Measurements from ENCODE around the gene IFNAR2.
A peak's percentile ranks its signal among the peaks of the same experiment; 100 is the strongest.
"Not testable (repeated sequence)": the region's sequence is repeated elsewhere in the genome, so short reads cannot be mapped to it uniquely, and the experiment has no call there.

Gene IFNAR2

DNA sequence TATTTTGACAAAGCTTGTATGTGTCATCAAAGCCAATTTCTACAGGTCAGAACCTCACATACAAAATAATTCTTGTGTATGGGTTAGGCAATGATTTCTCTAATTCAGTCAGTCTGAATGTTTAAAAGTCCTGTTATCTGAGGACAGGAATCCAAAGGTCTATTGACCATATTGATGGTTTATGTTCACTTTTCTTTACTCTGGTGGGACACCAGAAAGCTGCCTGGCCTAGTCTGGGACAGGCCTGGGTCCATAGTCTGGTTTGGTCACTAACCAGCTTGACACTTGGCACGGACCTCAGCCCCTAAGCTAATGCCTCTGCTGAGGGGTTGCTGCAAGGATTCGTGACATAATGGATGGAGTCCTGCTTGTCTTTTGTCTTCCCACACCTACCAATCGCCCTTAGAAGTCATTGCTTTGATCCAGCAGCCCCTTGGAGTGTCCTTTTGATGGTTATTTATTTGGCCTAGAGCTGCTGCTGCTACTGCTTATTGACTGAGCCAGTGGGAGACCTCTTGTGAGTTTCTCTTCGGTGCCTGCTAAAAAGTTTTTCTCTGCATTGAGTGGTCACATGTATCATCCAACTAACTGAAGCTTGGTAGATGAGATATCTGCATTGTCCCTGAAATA lies 15.7 kb downstream of the IFNAR2 start:
- no peak for DNase-seq

DNA sequence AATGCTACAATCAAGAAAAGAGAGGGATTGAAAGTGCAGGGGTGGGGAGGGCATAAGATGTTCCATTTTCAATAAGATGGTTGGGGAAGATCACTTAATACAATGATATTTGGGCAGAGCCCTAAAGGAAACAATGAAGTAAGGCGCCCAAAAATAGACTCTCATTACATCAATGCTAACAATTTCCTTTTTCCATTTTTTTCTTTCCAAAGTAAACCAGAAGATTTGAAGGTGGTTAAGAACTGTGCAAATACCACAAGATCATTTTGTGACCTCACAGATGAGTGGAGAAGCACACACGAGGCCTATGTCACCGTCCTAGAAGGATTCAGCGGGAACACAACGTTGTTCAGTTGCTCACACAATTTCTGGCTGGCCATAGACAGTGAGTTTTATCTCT lies 16.8 kb downstream of the IFNAR2 start:
- DNase-seq, result no peak

DNA sequence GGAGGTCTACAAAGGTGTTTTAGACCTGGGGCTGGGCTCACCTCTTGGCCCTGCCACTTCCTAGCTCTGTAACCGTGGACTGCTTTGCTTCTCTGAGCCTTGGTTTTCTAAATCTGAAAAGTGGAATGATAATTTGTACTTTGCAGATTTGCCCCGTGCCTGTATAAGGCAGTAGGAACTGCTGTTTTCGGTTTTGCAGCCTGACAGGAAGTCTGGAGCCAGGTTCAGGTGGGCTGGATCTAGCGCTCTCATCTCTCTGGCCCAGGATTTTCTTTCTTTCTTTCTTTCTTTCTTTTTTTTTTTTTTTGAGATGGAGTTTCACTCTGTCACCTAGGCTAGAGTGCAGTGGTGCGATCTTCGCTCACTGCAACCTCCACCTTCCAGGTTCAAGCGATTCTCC lies 17.2 kb downstream of the IFNAR2 start:
- no peak for DNase-seq

DNA sequence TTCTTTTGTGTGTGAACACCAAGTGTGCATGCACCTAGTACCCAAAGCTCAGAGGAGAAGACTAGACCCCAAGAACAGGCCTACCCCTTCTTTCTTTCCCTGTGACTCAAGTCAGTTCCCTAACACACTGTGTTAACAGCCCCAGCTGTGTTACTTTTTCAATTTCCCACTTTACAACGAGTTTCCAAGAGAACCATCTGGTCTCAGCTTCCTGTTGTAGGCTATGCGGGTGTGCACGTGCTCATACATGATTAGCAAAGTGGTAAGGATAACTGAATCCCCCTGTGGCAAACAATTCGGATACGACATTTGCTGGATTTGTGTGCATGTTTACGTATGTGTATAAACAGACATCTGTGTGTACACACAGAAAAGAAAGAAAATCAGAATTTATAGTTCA lies 17.9 kb downstream of the IFNAR2 start:
- DNase-seq, result no peak

DNA sequence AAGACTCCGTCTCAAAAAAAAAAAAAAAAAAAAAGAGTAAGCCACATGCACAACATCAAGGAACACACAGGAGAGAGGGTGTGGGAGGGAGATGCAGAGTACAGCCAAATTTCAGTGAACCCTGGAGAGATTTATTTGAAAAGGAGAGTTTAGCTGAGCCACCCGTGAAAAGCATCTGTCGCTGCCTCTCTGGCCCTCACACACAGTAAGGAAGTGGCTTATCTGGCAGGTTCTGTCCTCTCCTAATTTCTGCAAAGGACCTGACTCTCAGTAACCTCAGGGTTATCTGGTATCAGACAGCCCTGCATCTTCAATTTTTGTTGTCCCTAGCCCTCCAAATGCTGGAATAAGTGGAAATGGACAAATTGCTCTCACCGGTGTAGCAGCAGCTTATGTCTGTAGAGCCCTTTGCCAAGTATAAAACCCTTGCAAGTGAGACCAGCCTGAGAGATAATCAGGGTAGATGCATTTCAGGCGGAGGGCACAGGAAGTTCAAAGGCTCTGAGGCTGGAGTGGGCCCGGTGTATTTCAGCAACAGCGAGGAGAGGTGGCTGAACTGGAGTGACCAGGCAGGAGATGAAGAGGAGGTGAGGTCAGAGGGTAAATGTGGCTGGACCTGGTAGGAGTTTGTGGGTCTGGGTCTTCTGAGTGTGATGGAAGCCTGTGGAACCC lies 19.7 kb downstream of the IFNAR2 start:
- no peak for DNase-seq

DNA sequence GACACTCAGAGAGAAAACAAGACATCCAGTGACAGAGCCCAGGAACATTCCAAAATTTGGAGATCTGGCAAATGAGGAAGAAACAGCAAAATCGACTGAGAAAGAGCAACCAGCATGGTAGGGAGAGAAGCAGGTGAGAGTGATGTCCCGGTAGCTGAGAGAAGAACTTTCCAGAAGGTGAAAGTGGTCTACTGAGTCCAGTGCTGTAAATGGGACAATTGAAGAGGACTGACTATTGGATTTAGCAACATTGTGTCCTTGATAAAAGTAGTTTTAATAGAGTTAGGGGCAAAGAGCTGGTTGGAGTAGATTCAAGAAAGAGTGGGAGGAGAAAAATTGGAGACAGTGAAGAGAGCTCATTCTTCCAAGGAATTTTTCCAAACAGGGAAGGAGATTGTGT lies 21.4 kb downstream of the IFNAR2 start:
- DNase-seq, result no peak

DNA sequence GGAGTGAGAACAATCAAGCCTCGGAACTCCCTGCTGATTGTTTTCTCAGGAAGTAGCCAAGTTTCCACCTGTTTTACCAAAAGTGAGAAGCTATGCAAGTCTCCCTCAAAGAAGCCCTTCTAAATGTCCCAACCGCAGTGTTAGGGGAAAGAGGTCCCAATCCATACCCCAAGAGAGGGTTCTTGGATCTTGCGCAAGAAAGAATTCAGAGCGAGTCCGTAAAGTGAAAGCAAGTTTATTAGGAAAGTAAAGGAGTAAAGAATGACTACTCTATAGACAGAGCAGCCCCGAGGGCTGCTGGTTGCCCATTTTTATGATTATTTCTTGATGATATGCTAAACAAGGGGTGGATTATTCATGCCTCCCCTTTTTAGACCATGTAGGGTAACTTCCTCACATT lies 23.6 kb downstream of the IFNAR2 start:
- DNase-seq, result not testable (repeated sequence)

DNA sequence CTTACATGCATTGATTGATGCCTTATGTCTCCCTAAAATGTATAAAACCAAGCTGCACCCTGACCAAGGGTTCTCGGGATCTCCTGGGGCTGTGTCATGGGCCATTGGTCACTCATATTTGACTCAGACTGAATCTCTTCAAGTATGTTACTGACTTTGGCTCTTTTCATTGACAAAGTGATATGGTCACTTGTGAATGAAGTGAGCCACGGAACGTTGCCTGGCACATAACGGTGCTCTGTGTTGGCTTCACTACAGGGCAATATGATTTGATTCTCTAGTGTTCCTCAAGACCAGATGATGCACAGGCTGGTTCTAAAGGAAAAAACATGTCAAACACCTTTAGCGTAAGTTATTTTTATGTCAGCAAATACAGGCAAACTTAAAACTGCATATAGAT lies 25.0 kb downstream of the IFNAR2 start:
- no peak for DNase-seq

DNA sequence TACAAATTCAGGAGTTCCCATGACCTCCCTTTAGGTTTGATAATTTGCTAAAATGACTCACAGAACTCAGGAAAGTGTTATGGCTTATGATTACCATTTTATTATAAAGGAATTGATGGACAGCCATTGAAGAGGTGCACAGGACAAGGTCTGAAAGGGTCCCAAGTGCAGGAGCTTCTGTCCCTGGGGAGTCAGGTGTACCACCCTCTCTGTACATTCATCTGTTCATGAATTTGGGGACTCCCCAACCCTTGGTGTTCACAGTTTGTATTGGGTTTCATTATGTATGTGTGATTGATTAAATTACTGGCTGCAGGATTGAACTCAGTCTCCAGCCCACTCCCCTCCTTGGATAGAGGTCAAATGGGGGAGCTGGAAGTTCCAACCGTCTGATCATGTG lies 25.7 kb downstream of the IFNAR2 start:
- DNase-seq, result no peak

DNA sequence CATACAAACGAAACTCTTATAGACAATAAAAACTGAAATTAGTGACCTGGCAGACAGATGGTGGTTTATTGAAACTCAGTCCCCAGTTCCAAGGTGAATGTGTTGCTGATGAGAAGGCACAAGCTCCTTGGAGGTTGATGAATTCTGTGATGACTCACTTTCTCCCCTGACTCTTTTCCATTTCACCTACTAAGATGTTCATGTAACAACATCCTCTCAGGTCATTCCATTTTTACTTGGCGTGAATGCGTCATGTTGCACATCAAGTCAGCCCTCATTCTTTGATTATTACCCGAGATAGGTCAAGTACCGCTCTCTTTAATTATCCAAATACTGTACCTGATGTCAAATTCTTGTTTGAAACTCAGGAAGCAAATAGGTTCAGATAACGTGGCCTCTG lies 26.3 kb downstream of the IFNAR2 start:
- DNase-seq, result no peak

DNA sequence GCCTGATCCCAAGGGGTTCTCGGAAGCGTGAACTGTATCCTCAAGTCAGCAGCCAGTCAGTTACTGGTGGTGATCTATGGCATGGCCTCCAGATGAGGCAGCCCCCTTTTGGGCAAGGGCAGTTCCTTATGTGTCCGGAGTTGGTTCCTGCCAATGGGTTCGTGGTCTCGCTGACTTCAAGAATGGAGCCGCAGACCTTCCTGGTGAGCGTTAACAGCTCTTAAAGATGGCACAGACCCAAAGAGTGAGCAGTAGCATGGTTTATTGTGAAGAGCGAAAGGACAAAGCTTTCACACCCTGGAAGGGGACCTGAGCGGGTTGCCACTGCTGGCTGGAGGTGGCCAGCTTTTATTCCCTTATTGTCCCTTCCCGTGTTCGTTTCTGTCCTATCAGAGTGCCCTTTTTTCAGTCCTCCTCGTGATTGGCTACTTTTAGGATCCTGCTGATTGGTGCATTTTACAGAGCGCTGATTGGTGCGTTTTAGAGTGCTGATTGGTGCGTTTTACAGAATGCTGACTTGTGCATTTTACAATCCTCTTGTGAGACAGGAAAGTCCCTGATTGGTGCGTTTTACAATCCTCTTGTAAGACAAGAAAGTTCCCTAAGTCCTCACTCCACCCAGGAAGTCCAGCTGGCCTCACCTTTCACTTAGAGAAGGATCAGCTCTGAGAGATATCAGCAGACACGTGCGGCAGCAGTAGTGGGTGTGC lies 27.5 kb downstream of the IFNAR2 start:
- DNase-seq, result no peak

DNA sequence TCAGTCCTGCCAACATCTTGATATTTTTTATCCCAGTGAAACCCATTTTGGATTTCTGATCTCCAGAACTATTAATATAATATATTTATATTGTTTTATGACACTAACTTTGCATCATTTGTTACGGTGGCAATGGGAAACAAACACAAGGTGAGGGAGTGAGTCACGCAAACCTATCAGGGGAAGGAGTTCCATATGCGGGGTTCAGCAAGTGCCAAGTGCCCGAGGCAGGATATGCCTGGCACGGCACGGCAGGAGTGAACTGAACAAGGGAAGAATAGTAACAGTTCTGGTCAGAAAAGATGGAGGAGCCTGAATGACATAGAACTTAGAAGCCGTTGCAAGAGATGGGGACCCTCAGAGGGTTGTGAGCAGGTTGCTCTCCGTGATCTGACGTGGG lies 28.7 kb downstream of the IFNAR2 start:
- DNase-seq, result no peak

DNA sequence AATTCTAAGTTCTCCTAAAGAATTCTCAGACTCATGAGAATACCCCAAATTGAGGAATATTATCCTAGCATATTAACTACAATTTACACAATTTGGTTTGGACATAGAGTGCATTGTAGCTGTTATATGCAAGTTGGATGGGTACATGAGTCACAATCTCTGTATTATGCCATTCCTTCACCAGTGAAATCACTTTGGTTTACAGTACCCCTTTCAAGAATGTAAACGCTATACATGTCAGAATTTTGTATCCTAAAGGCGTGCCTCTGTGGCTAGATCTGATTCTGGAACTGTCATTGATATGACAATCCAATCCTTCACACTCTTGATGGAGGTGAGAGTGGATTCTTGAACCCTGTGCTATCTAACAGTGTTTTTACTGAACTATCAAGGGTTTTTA lies 29.7 kb downstream of the IFNAR2 start:
- DNase-seq, result no peak

DNA sequence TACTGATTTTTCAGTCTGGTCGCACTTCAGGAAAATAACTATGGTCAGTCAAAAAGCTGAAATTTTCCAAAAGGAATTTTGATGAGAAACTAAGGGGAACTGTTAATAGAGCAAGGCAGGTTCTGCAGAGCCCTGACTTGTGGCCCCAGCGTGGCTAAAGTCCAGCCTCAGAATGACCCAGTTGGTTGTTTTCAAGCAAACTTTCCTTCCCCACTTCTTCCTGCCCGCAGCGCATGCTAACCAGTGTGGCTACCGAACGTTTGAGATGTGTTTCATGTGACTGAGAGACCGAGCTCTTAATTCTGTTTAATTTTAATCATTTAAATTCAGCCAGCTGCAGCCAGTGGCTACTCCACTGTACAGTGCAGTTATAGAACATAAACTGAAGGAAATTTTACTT lies 30.3 kb downstream of the IFNAR2 start:
- no peak for DNase-seq

DNA sequence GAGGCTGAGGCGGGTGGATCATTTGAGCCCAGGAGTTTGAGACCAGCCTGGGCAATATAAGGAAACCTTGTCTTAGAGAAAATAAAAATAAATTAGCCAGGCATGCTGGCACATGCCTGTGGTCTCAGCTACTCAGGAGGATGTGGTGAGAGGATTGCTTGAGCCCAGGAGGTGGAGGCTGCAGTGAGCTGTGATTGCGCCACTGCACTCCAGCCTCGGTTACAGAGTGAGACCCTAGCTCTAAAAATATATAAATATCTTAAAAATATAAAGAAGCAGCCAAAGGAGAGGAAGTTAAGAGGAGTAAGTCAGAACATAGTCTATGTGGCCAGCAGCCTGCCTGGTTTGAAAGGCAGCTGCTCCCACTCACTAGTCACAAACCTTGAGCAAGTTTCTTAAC lies 31.9 kb downstream of the IFNAR2 start:
- DNase-seq, result no peak

DNA sequence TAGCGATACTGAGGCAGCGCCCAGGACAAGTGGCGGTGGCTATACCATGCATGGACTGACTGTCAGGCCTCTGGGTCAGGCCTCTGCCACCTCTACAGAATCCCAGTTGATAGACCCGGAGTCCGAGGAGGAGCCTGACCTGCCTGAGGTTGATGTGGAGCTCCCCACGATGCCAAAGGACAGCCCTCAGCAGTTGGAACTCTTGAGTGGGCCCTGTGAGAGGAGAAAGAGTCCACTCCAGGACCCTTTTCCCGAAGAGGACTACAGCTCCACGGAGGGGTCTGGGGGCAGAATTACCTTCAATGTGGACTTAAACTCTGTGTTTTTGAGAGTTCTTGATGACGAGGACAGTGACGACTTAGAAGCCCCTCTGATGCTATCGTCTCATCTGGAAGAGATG lies 33.2 kb downstream of the IFNAR2 start:
- DNase-seq, result no peak

DNA sequence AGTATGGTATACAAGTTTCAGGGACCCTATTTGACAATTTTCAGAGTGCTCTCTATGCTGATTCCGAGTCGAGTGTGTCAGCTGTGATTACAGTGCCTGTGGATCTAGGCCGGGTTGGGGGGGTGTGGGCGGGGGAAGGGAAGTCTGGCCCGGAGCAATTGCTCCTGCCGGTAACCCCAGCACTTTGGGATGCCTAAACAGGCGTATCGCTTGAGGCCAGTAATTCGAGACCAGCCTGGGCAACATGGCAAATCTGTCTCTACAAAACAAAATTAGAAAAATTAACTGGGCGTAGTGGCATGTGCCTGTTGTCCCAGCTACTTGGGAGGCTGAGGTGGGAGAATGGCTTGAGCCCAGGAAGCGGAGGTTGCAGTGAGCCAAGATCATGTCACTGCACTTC lies 34.8 kb downstream of the IFNAR2 start:
- no peak for DNase-seq

DNA sequence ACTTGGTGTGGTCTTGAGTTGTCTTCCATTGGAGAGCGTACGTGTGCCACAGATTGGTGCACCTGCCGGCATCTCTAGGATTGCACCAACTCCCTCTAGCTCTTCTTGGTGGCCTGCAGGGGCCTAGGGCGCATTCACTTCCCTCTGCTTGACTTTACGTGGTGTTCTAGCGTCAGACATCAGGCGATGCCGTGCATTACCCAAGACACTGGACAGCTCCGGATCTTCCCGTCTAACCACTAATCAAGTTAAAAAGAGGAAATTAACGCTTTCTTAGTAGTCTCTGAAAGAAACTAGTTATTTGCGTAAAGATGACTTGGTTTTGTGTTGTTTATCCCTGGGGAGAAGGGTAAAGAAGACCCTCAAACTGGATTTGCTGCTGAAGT lies 35.9 kb downstream of the IFNAR2 start:
- DNase-seq, result peak; percentile 28

DNA sequence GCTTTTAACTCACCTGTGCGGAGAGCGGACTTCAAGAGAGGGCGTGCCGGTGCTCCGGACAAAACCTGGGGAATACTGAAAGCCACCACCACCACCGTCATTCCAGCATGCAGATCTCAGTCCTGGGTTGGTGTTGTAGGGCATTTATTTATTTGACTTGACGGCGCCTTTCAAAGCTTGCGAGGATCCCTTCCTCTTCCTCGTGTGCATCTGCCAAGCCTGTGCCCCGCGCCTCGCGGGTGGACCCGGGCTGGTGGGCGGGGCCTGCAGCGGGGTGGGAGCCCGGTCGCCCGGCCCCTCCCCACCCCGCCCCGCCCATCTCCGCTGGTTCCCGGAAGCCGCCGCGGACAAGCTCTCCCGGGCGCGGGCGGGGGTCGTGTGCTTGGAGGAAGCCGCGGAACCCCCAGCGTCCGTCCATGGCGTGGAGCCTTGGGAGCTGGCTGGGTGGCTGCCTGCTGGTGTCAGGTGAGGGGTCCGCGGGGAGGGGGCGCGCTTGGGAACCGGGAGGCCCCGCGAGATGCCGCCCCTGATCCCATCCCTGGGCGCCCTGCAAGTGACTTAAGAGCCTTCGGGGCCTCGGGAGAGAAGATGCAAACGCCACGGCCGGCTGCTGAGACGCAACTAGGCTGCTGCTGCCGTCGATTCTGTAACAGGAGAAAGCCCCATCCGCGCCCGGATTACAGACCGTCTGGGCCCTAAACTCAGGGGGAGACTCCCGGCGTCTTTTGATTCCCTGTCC lies 36.5 kb downstream of the IFNAR2 start, which contains the start of gene IL10RB:
IL10RB (plus strand) TSS at position 318 of the 739 bp plus-strand sequence; CDS start at position 417, 99 bp downstream.
- peak; percentile 70 for DNase-seq

DNA sequence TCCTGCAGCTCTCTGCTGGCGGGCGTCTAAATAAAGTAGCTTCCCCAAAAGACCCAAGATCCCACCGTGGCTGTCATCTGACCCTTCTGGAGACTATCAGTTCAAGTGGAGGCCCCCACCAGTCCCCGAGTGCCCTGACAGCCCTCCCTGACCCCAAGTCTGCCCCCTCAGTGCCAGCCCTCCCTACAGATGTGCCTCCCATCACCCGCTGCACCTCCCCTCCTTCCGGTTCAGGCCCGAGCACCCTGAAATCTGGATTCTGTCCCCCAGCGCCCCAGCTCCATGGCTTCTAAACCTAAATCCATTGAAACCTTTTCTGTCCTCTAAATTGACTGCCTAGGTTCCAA lies 37.0 kb downstream of the IFNAR2 start:
- no peak for DNase-seq

DNA sequence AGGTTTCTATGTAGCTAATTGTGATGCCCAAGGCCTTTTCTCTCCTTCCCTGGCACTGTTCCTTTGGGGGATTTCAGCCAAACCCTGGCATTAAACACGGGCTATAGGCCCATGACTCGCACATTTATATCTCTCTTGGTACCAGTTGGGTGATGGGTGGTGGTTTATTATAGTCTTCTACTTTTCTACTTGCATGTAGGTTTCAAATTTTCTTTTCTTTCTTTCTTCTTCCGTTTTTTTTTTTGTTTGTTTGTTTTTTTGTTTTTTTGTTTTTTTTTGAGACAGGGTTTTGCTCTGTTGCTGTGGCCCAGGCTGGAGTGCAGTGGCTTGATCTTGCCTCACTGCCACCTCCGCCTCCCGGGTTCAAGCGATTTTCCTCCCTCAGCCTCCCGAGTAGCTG lies 37.5 kb downstream of the IFNAR2 start:
- no peak for DNase-seq

DNA sequence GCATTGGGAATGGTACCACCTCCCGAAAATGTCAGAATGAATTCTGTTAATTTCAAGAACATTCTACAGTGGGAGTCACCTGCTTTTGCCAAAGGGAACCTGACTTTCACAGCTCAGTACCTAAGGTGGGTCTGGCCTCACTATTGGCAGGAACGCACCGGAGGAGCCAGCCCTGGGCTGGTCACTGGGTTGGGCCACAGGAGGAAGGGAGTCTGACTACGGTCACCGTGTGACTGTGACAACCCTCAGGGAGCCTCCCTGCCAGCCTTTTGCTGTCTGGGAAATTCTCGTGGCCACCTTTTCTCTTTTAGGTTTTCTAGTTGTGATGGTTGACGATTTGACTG lies 38.6 kb downstream of the IFNAR2 start:
- DNase-seq, result no peak

DNA sequence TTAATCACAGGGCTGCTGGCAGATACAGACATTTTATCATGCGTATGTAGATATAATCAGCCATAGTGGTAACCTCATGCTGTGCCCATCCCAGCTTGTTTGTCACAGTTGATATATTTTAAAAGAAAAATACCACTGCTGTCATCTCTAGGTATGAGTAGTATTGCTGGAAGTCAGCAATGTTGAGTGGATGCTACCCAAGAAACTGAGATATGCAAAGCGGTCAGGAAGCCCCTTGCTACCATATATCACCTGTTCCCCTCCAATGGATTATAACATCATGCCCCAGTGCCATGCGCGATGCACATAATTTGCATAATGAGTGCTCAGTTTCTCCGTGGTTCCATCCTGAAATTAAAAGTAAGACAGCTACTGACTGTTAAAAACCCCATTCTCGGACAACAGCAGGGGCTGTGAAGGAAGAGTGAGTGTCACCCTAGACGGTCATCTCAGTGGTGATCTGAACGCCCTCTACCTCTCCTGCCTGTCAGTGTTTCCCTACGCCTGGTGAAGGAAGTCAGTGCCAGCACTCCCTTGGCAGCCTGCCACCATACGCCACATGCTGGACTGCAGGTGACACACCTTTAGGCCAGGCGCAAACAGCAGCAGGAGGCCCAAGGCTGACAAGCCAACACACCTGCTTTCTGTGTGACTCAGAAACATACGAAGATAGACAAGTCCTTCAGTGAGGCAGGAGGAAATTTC lies 39.2 kb downstream of the IFNAR2 start:
- DNase-seq, result peak; percentile 90

All from NCI-H1105 treated with DMSO at 0.1 percent for 48 hours (cell line).